CD4-positive, alpha-beta T cell treated with Interleukin-15 for 1 hour (primary cell): ENCODE results near the gene UBE2O.

Source experiments
- DNase-seq: peaks from one replicate; pipeline ENCODE4 v3.0.0-alpha.2; 2020

The UBE2O gene

GRCh38 chr17:76385892-76386786 is 66.8 kb downstream of the UBE2O start:
- DNase-seq: peak; percentile 81

DNA sequence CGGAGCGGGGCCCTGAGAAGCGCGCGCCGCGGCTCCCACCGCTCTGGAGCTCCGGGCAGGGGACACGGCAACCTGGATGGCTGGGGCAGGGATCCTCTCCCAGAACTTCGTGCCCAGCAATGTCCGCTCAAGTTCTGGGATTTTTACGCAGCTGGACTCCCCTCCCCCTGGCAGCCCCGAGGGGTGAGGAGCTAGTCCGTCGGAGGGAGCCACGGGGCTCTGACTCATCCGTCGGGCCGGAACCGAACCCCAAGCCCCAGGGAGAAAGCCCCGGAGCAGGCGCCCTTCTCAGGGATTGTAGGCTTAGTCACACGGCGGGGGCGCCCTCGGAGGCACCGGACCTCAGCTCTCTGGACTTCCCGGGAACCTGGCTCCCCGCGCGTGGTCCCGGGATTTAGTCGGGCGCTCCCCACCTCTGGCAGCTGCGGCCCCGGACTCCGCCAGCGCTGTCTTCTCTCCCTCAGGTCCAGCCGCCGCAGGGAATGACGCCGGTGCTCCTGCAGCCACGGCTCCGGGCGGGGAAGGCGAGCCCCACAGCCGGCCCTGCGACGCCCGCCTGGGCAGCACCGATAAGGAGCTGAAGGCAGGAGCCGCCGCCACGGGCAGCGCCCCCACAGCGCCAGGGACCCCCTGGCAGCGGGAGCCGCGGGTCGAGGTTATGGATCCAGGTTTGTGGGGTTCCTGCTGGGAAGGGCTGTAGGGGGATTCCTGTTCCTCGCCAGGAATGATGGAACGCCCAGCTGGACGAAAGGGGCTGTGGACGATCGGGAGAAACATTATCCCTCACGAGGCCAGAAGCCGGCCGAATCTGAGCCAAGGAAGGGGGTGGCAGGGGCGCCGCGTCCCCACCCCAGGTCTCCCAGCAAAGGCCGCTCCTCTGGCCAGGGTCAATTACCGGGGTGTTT is 67.7 kb downstream of the UBE2O start:
- DNase-seq: peak; percentile 71

DNA sequence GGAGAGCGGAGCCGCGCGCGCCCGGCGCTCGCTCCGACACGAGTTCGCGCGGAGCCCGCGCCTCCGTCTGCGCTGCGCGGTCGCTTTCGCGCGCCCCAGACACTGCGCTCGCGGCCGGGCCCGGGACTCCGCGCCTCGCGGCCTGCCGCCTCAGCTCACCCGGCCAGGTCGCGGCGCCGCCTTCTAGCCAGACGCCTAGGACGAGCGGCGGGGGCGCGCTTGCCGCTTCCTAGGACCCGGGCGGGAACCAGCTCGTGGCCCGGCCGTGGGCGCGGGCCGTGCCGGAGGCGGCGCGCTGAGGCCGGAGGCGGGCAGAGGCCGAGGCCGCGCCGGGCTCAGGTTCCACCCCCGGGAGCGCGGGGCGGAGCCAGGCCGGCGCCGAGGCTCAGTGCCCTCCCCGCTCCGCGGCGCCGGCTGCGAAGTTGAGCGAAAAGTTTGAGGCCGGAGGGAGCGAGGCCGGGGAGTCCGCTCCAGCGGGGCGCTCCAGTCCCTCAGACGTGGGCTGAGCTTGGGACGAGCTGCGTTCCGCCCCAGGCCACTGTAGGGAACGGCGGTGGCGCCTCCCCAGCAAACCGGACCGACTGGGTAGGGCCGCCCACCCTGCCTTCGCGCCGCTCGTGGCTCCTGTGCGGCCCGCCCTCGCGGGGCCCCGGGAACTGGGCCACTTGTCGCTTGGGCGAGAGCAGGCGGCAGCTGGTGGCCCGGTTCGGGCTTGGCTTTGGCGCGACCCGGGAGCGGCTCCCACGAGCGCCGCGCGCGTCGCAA is 68.5 kb downstream of the UBE2O start, which contains the start of gene SPHK1:
SPHK1 (plus strand) TSS at position 388 of the 765 bp plus-strand sequence. CDS start 1,036 bp downstream, outside the sequence.
- DNase-seq: peak; percentile 49

DNA sequence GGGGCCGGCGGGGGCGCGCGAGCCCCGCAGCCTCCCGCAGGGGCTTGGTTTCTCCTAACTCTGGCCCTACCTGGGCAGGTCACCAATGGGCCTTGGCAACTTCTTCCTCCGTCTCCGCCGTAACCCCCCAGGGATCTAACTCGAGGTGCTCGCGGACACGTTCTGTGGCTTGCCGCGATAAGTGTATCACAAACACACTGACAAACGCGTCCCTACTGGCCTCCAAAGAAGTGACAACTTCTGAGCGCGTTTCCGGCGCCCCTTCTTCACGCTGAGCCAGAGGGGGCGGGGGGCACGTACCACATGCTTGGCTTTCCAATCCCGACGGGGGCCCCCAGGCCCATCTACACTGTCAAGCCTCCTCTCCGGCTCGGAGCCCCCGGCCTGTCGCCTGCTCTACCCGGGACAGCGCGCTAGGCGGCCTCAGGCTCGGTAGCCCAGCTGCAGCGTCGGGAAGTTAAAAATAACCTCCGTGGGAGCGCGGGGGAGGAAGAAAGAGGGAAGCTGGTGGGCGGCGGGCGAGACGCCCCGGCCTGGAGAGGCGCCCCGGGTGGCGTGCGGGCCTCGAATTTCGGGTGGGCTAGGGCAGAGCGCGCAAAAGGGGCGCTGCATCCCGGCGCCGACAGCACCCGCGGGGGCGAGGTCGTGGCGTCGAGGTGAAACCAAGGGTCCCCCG is 69.3 kb downstream of the UBE2O start:
- peak; percentile 36 for DNase-seq

- DNase-seq: peak; percentile 47
Measured at GRCh38 chr17:76382803-76383545, 70.0 kb downstream of the UBE2O start.

DNA sequence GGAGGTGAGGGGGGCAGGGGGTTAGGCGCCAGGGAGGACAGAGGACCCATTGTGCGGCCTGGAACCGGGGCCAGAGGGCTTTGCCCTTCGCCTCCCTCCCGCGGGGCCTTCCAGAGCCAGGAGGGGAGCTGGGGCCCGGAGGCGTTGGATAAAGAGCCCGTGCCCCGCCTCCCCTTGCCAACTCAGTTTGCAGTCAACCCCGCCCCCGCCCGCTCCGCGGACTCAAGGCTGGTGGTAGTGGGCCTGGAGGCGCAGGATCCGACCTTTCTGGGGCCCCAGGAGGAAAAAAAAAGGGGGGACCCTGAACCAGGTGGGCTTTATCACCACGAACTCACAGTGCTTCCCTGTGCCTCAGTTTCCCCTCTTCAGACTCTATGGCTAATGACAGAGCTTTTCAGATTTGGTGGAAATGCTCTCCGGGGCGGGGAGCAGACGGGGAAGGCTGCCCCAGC is 70.6 kb downstream of the UBE2O start:
- no peak for DNase-seq

DNA sequence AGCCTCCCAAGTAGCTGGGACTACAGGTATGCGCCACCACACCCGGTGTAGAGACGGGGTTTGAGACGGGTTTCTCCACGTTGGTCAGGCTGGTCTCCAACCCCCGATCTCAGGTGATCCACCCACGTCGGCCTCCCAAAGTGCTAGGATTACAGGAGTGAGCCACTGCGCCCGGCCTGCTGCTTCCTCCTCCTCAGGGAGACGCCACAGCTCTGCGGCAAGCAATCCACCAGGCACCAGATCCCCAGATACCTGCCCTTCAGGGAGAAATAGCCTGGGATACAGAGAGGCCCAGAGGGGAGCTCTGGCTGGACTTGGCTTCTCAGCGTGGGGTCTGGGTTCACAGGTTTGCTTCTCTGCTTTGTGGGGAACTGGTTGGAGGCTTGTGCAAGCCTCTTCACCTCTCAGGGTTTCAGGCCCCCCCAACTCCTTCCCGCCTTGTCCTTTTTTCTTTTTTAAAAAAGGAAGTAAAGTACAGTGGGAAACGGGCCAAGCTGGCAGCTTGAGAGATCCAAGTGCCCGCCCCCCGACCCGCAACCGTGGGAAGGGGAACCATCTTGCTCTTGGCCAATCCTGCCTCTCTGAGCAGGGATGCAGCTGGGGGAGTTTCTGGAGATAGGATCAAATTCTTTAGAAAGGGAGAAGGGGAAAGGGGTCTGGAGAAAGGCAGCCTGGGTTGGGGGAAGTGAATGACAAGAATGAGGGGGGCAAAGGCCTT is 71.2 kb downstream of the UBE2O start:
- DNase-seq: peak; percentile 24

DNA sequence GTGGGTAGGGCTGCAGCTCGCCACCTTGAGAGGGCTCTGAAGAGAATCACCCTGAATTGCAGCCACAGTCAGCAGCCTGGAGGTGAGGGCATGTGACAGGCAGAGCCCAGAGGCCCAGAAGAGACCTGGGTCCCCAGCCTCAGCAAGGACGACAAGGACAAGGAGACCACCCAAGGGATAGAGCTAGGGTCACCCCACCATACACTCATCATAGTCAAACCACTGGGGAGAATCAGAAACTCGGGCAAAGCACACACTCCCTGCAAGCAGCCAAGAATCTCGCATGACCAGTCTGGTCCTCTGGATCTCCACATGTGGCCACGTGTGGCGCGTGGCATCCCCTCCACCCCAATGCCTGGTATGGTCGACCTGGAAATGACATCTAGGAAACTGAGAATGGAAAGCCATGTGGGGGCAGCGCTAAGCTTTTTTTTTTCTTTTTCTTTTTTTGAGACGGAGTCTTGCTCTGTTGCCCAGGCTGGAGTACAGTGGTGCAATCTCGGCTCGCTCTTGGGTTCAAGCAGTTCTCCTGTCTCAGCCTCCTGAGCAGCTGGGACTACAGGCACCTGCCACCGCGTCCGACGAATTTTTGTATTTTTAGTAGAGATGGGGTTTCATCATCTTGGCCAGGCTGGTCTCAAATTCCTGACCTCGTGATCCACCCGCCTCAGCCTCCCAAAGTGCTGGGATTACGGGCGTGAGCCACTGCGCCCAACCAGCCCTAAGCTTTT is 73.1 kb downstream of the UBE2O start:
- DNase-seq: no peak

GRCh38 chr17:76379275-76379641 is 73.7 kb downstream of the UBE2O start:
- no peak for DNase-seq

DNA sequence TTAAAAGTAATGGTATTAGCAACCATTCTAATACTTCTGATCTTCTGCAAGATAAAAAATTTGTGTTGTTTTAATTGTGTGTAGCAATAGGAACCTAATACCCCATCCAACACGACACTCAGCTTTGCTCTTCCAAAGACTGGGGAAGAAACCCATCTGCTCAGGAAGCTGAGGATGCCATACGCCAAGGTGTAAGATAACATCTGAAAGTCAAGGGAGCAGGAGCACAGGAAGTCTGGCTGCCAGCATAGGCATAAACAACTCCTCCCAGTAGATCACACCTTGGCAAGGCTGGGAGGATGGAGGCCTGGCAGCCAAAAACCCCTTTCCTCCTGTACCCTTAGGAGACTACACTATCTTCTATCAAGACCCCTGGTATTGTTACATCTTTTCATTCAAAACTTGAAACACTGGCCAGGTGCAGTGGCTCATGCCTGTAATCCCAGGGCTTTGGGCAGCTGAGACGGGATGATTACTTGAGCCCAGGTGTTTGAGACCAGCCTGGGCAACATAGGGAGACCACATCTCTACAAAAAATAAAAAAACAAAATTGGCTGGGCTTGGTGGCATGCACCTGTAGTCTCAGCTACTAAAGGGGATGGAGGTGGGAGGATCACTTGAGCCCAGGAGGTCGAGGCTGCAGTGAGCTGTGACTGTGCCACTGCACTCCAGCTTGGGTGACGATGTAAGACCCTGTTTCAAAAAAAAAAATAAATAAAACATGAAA is 74.2 kb downstream of the UBE2O start:
- DNase-seq: no peak

DNA sequence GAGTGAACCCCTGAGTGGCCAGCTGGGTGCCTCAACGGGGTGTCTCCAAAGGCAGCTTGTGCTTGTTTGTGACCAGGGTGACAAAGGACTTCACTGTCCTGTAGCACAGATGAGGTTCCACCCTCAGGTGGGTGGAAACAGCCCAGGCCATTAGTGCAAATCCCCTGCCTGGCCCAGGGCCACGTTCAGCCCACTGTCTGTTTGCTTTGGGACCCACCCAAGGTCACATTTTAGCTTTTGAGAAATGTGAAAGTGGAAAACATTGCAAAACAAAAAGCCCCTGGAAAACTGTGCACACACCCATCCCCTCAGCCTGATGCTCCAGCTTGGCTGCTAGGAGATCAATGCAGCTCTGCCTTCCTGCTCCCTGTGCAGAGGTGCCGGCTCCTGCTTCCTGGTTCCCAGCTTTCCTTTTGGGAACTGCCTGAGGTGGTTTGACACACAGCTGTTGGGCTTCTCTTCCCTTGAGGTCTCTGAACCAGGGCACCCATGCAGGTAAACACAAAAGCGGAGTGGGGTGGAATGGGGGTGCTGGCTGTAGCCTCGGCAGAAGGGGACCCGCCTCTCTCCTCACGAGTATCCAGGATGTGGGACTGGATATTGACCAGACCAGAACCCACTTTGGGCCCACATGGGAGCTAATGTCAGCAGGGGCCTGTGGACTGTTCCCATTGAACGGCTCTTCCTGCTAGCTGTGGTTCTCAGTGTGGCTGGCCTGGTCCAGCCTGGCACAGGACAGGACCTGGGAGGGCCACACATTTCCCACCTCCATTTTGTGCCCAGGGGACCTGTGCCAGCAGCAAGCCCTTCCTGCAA is 76.4 kb downstream of the UBE2O start:
- no peak for DNase-seq

GRCh38 chr17:76371656-76372628 is 81.0 kb downstream of the UBE2O start:
- DNase-seq: no peak

- no peak for DNase-seq
Measured at GRCh38 chr17:76370261-76370993, 82.5 kb downstream of the UBE2O start.

GRCh38 chr17:76369804-76370203 is 83.1 kb downstream of the UBE2O start:
- no peak for DNase-seq

DNA sequence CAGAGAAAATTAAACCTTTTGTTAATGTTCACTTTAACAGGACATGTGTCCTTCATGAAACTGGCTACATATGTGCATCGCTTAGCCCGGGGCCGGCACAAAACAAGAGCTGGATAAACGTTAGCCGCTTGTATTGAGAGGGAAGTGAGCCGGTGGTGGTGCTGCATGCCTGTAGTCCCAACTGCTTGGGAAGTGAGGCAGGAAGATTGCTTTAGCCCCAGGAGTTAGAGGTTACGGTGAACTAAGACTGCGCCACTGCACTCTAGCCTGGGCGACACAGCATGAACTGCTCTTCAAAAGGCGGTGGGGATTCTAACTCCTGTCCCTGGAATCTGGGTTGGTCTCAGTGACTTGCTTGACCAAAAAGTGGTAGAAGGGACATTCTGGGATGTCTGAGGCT is 83.6 kb downstream of the UBE2O start:
- DNase-seq: no peak

DNA sequence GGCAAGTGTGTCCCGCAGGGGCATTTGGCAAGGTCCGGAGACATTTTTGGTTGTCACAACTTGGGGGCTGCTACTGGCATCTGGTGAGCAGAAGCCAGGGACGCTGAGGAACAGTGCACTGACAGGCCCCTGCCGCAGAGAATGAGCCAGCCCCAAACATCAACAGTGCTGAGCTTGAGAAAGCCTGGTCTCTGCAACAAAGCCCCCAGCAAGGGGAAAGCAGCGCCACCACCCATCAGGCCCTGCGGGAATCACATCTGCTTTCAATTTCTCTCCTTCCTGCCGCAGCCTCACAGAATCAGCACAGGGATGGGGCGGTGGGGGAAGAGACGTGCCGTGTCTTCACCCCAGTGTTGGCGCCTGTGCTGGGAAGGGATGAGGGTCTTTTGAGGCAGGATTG is 84.4 kb downstream of the UBE2O start:
- DNase-seq: no peak
